H9 (cell line): Measurements from ENCODE around the gene C20orf96. TPM values are rescaled to one million over a fixed set of nuclear protein-coding genes. Genes with fewer than 3 reads are reported as not detected.

Experiments used
- DNase-seq: peaks from one replicate; pipeline ENCODE4 v3.0.0-alpha.2; 2017
- H2AFZ ChIP-seq: one replicate; pipeline ENCODE4 v1.6.1; 2013; ENCODE audit warnings: mild to moderate bottlenecking, low read length, control low read depth, moderate library complexity
- H2AK5ac ChIP-seq: 2 replicates; pipeline ENCODE4 v1.6.1; 2013; ENCODE audit warnings: low read length, control low read depth, mixed read lengths; ENCODE audit not compliant: insufficient read length
- H2BK120ac ChIP-seq: one replicate; pipeline ENCODE4 v1.6.1; 2013; ENCODE audit warnings: low read depth, mild to moderate bottlenecking, low read length, control low read depth, inconsistent platforms; ENCODE audit not compliant: poor library complexity, severe bottlenecking
- H2BK12ac ChIP-seq: 2 replicates; pipeline ENCODE4 v1.6.1; 2013; ENCODE audit warnings: low read length, control low read depth, mixed read lengths, low read depth; ENCODE audit not compliant: insufficient read length
- H2BK15ac ChIP-seq: 2 replicates; pipeline ENCODE4 v1.6.1; 2013; ENCODE audit warnings: low read depth, low read length, control low read depth
- H2BK20ac ChIP-seq: one replicate; pipeline ENCODE4 v1.6.1; 2013; ENCODE audit warnings: low read depth, mild to moderate bottlenecking, low read length, control low read depth, inconsistent platforms; ENCODE audit not compliant: poor library complexity, severe bottlenecking
- H2BK5ac ChIP-seq: 2 replicates; pipeline ENCODE4 v1.6.1; 2013; ENCODE audit warnings: low read length, control low read depth, mixed read lengths; ENCODE audit not compliant: insufficient read length
- H3K14ac ChIP-seq: 2 replicates; pipeline ENCODE4 v1.6.1; 2013; ENCODE audit warnings: low read length, control low read depth; ENCODE audit not compliant: insufficient read depth
- H3K18ac ChIP-seq: 2 replicates; pipeline ENCODE4 v1.6.1; 2013; ENCODE audit warnings: low read depth, mild to moderate bottlenecking, mixed read lengths, low read length, control low read depth; ENCODE audit not compliant: insufficient read length
- H3K23ac ChIP-seq: 2 replicates; pipeline ENCODE4 v1.6.1; 2013; ENCODE audit warnings: low read length, control low read depth, mixed read lengths, low read depth; ENCODE audit not compliant: insufficient read length
- H3K23me2 ChIP-seq: 2 replicates; pipeline ENCODE4 v1.6.1; 2013; ENCODE audit warnings: low read depth, mild to moderate bottlenecking, mixed read lengths, low read length, control low read depth; ENCODE audit not compliant: insufficient read length, poor library complexity, severe bottlenecking
- H3K27ac ChIP-seq: 2 replicates; pipeline ENCODE4 v1.5.1; 2013; ENCODE audit warnings: low read length, control low read depth, mixed read lengths, low read depth; ENCODE audit not compliant: insufficient read length
- H3K27me3 ChIP-seq: 2 replicates; pipeline ENCODE4 v1.6.1; 2013; ENCODE audit warnings: low read length, control low read depth, inconsistent platforms; ENCODE audit not compliant: insufficient read depth
- H3K4ac ChIP-seq: 2 replicates; pipeline ENCODE4 v1.6.1; 2013; ENCODE audit warnings: low read depth, mild to moderate bottlenecking, control low read depth, inconsistent platforms, low read length, moderate library complexity
- H3K4me1 ChIP-seq: 2 replicates; pipeline ENCODE4 v1.6.1; 2013; ENCODE audit warnings: low read length, control low read depth, inconsistent platforms; ENCODE audit not compliant: insufficient read depth
- H3K4me2 ChIP-seq: 2 replicates; pipeline ENCODE4 v1.6.1; 2013; ENCODE audit warnings: low read length, control low read depth, mixed read lengths; ENCODE audit not compliant: insufficient read length, insufficient read depth
- H3K56ac ChIP-seq: 2 replicates; pipeline ENCODE4 v1.6.1; 2013; ENCODE audit warnings: low read depth, mild to moderate bottlenecking, mixed read lengths, low read length, control low read depth; ENCODE audit not compliant: insufficient read length
- H3K79me1 ChIP-seq: 2 replicates; pipeline ENCODE4 v1.6.1; 2013; ENCODE audit warnings: low read depth, mild to moderate bottlenecking, moderate library complexity, low read length, control low read depth, inconsistent platforms; ENCODE audit not compliant: insufficient read depth, poor library complexity, severe bottlenecking
- H3K79me2 ChIP-seq: 2 replicates; pipeline ENCODE4 v1.6.1; 2013; ENCODE audit warnings: low read length, control low read depth, inconsistent platforms; ENCODE audit not compliant: insufficient read depth
- H3K9ac ChIP-seq: 2 replicates; pipeline ENCODE4 v1.6.1; 2013; ENCODE audit warnings: low read length, control low read depth, mixed read lengths; ENCODE audit not compliant: insufficient read length; ENCODE audit errors: extremely low read depth
- H3K9me3 ChIP-seq: one replicate; pipeline ENCODE4 v1.6.1; 2013; ENCODE audit warnings: low read depth, low read length, inconsistent platforms; ENCODE audit not compliant: control insufficient read depth
- H3T11ph ChIP-seq: one replicate; pipeline ENCODE4 v1.6.1; 2013; ENCODE audit warnings: mild to moderate bottlenecking, low read length, control low read depth, inconsistent platforms
- H4K20me1 ChIP-seq: one replicate; pipeline ENCODE4 v1.6.1; 2013; ENCODE audit not compliant: control insufficient read depth, insufficient read length, insufficient read depth
- H4K5ac ChIP-seq: 2 replicates; pipeline ENCODE4 v1.6.1; 2013; ENCODE audit warnings: low read depth, mild to moderate bottlenecking, mixed read lengths, low read length, control low read depth; ENCODE audit not compliant: insufficient read length
- H4K8ac ChIP-seq: replicated peaks from 2 replicates; pipeline ENCODE4 v1.6.1; 2013; ENCODE audit warnings: low read length, control low read depth, mixed read lengths, low read depth; ENCODE audit not compliant: insufficient read length
- H4K91ac ChIP-seq: 2 replicates; pipeline ENCODE4 v1.6.1; 2013; ENCODE audit warnings: low read depth, mild to moderate bottlenecking, moderate library complexity, mixed read lengths, low read length, control low read depth; ENCODE audit not compliant: insufficient read length
- H3K27ac Mint-ChIP-seq, 3 experiments: 2 replicates in 2 of 3; 3 replicates in 1 of 3; pipeline ENCODE4 v1.8.0; 2020 to 2021; ENCODE audit warnings: mixed read lengths in 3 of 3, mild to moderate bottlenecking in 1 of 3, moderate library complexity in 1 of 3
- H3K27me3 Mint-ChIP-seq: 2 replicates; pipeline ENCODE4 v1.8.0; 2021; ENCODE audit warnings: low read depth, mild to moderate bottlenecking, moderate library complexity, mixed read lengths
- H3K36me3 Mint-ChIP-seq, 3 experiments: 2 replicates in 2 of 3; 3 replicates in 1 of 3; pipeline ENCODE4 v1.8.0; 2020 to 2021; ENCODE audit warnings: low read depth in 3 of 3, mixed read lengths in 3 of 3; ENCODE audit not compliant: insufficient read depth in 1 of 3
- H3K4me1 Mint-ChIP-seq, 2 experiments: 2 replicates each; pipeline ENCODE4 v1.8.0; 2020; ENCODE audit warnings: mixed read lengths in 2 of 2
- H3K4me3 Mint-ChIP-seq, 2 experiments: 2 replicates in 1 of 2; 3 replicates in 1 of 2; pipeline ENCODE4 v1.8.0; 2020 to 2021; ENCODE audit warnings: mild to moderate bottlenecking in 2 of 2, mixed read lengths in 2 of 2, moderate library complexity in 1 of 2
- H3K9me3 Mint-ChIP-seq, 2 experiments: 2 replicates in 1 of 2; 3 replicates in 1 of 2; pipeline ENCODE4 v1.8.0; 2020; ENCODE audit warnings: mild to moderate bottlenecking in 2 of 2, mixed read lengths in 2 of 2, moderate library complexity in 1 of 2
- CTCF ChIP-seq: fragments of 200-600 bp; sonication (generic); conservative IDR thresholded peaks from 3 replicates; pipeline ENCODE4 v1.8.0; 2021; ENCODE audit warnings: antibody characterized with exemption, mild to moderate bottlenecking
- WGBS: extraction: QIAGEN DNeasy Blood & Tissue Kit; methylation state at CpG from one replicate; pipeline ENCODE4 v1.1.7; 2013; ENCODE audit warnings: missing lambda C conversion rate, low lambda C conversion rate, mixed read lengths; ENCODE audit not compliant: insufficient read length; ENCODE audit errors: extremely low coverage; 5-methylcytosine and 5-hydroxymethylcytosine counted together
- total RNA-seq: library from RNA; stranded (reverse); gene quantifications from 2 replicates; pipeline ENCODE4 v1.2.1, GENCODE V29; 2021

The C20orf96 gene
- total RNA-seq, 1 experiment from 2014 or later = 14.5 TPM

DNA sequence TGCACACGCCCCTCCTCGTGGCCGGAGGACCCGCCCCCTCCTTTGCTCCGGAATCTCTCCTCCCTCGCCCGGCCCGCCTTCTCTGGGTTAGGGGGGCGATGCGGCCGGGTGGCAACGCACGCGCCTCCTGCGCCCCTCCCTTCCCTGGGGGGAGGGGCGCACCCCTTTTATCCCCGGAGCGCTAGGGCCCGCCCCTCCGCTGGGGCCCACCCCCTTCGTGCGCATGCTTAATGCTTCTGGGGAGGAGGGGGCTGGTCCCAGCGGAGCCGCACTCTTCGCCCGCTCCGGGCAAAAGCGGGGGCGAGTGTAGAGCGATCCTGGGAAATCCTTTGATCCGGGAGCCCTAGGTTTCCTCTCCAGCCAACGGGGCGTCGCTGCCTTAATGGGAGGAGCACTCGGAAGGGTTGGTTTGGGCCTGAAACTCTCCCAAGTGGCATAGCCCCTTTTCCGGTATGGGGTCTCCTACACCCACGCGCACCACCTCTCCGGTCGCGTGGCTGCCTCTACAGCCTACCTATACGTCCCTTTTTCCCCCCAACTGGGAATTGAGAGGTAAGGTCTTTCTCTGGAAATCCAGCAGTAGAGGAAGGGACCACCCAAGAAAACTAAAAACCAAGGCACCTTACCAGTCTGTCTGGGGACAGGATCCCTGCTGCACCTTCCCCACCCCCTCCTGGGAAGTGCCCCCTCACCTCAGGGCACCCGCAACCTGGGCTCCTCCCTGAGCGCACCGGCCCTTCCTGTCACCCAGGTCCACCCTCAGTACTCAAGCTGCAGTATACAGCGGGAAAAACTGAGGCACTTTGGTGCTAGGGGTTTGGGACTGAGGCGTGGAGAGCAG, 36.9 kb upstream of the C20orf96 start:
- H4K20me1 ChIP-seq = peaks cover 2% of the 10 kb centered on the region
- peak; percentile 98 for DNase-seq
- peaks cover 7% of the 10 kb centered on the region; the same call in 1 of the 2 replicates for H3K4me1 ChIP-seq
- no peak overlapping the region for H2AK5ac ChIP-seq
- peaks cover 9% of the 10 kb centered on the region; the same call in 1 of the 2 replicates for H3K79me2 ChIP-seq
- H3K18ac ChIP-seq = no peak overlapping the region
- H3T11ph ChIP-seq = no peak overlapping the region
- H3K9ac ChIP-seq = peak overlapping the region; percentile 35
- no peak overlapping the region for H2AFZ ChIP-seq
- peaks cover 16% of the 10 kb centered on the region for H3K23me2 ChIP-seq
- peaks cover 2% of the 10 kb centered on the region for H3K27me3 Mint-ChIP-seq
- H2BK120ac ChIP-seq = no peak overlapping the region
- no peaks in the 10 kb centered on the region for H3K9me3 ChIP-seq
- H2BK20ac ChIP-seq = no peak overlapping the region
- H3K23ac ChIP-seq = no peak overlapping the region
- H3K4me1 Mint-ChIP-seq = peaks cover 43 to 44% of the 10 kb centered on the region in 2 experiments
- H3K9me3 Mint-ChIP-seq = peaks cover 0 to 2% of the 10 kb centered on the region in 2 experiments; a peak in 1 of 5 replicates
- H3K4ac ChIP-seq = no peak overlapping the region
- H3K27me3 ChIP-seq = 0 out of 2 replicates have a peak, but pooled peaks cover 2% of the 10 kb centered on the region
- H4K8ac ChIP-seq = no peak overlapping the region
- no peak overlapping the region for H3K27ac ChIP-seq
- H3K36me3 Mint-ChIP-seq = peaks cover 16 to 22% (median 22%) of the 10 kb centered on the region in 3 experiments; a peak in 6 of 7 replicates
- H3K27ac Mint-ChIP-seq = peak overlapping the region in 2 of 3 experiments; percentile 31 to 39; a peak in 2 of 7 replicates
- H4K5ac ChIP-seq = no peak overlapping the region
- no peak for TF ChIP-seq CTCF
- H3K4me3 Mint-ChIP-seq = peak overlapping the region; percentile 87 to 88
- no CpG with 5 or more reads among the region's 47 CpGs for WGBS
- peak overlapping the region; percentile 64 for H3K4me2 ChIP-seq
- no peak overlapping the region for H3K14ac ChIP-seq
- no peak overlapping the region for H2BK12ac ChIP-seq
- H2BK15ac ChIP-seq = no peak overlapping the region
- no peak overlapping the region for H3K56ac ChIP-seq
- no peak overlapping the region for H2BK5ac ChIP-seq
- H4K91ac ChIP-seq = no peak overlapping the region
- no peaks in the 10 kb centered on the region for H3K79me1 ChIP-seq
